ENCODE measurements around the gene TGM3. TPM values are rescaled to one million over a fixed set of nuclear protein-coding genes. Genes with fewer than 3 reads are reported as not detected.

The TGM3 gene
- total RNA-seq, 1 donor from 2014 or later = not detected

GRCh38 chr20:2386516-2387179, 90.8 kb downstream of the TGM3 start:
- no peak overlapping the region for H3K27ac Mint-ChIP-seq (ENCODE audit: unreplicated experiment)
- H3K36me3 Mint-ChIP-seq (ENCODE audit: low read depth, unreplicated experiment) = no peaks in the 10 kb centered on the region
- no peak for DNase-seq (ENCODE audit: low spot score)
- no peak overlapping the region for H3K4me3 Mint-ChIP-seq (ENCODE audit: unreplicated experiment)
- TF ChIP-seq, protein P1, sequence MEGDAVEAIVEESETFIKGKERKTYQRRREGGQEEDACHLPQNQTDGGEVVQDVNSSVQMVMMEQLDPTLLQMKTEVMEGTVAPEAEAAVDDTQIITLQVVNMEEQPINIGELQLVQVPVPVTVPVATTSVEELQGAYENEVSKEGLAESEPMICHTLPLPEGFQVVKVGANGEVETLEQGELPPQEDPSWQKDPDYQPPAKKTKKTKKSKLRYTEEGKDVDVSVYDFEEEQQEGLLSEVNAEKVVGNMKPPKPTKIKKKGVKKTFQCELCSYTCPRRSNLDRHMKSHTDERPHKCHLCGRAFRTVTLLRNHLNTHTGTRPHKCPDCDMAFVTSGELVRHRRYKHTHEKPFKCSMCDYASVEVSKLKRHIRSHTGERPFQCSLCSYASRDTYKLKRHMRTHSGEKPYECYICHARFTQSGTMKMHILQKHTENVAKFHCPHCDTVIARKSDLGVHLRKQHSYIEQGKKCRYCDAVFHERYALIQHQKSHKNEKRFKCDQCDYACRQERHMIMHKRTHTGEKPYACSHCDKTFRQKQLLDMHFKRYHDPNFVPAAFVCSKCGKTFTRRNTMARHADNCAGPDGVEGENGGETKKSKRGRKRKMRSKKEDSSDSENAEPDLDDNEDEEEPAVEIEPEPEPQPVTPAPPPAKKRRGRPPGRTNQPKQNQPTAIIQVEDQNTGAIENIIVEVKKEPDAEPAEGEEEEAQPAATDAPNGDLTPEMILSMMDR (IDR thresholded peaks at IDR 0.05; ENCODE audit: unreplicated experiment) = no peak
- H3K4me1 Mint-ChIP-seq (ENCODE audit: unreplicated experiment) = no peaks in the 10 kb centered on the region
- no peaks in the 10 kb centered on the region for H3K9me3 Mint-ChIP-seq (ENCODE audit: unreplicated experiment)
- H3K27me3 Mint-ChIP-seq (ENCODE audit: unreplicated experiment) = peaks cover 5% of the 10 kb centered on the region

DNA sequence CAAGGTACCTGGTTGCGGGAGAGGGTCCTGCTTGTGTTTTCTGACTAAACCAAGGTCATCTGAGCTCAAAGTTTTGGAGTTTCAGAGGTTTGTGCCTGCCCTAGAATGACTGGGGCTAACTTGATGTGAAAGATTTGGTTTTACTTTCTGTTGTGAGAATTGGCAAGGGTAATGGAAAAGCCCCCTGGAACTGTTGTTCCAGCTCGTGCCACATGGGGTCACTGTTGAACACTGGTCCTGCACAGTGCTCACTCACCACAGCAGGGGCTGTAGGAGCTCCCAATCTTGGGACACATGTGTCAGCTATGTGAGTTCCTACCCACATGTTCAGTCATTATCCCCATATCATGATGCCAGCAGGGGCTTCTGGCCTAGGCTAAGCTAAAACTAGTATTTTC, 91.4 kb downstream of the TGM3 start:
- H3K4me3 Mint-ChIP-seq (ENCODE audit: unreplicated experiment) = no peak overlapping the region
- no peaks in the 10 kb centered on the region for H3K4me1 Mint-ChIP-seq (ENCODE audit: unreplicated experiment)
- peak; percentile 71 for DNase-seq (ENCODE audit: low spot score)
- TF ChIP-seq, protein P1 (IDR thresholded peaks at IDR 0.05; ENCODE audit: unreplicated experiment) = peak; percentile 74
- no peaks in the 10 kb centered on the region for H3K9me3 Mint-ChIP-seq (ENCODE audit: unreplicated experiment)
- no peak overlapping the region for H3K27ac Mint-ChIP-seq (ENCODE audit: unreplicated experiment)
- H3K36me3 Mint-ChIP-seq (ENCODE audit: low read depth, unreplicated experiment) = no peaks in the 10 kb centered on the region
- peaks cover 5% of the 10 kb centered on the region for H3K27me3 Mint-ChIP-seq (ENCODE audit: unreplicated experiment)

DNA sequence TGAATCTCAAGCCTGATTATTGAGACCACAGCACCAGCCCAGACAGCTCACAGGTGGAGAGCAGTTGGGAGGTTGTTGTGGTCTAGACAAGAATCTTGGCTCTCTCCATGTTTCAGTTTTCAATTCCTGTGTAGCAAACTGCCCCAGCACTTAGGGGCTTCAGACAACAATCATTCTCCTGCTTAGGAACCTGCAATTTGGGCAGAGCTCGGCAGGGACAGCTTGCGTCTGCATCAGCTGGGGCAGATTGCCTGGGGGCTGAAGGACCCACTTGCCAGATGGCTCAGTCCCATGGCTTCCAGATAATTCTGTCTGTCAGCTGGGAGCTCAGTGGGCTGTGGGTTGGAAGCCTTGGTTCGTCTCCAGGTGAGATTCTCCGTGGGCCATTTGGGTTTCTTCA, 91.8 kb downstream of the TGM3 start:
- no peaks in the 10 kb centered on the region for H3K4me1 Mint-ChIP-seq (ENCODE audit: unreplicated experiment)
- H3K9me3 Mint-ChIP-seq (ENCODE audit: unreplicated experiment) = no peaks in the 10 kb centered on the region
- no peak overlapping the region for H3K4me3 Mint-ChIP-seq (ENCODE audit: unreplicated experiment)
- DNase-seq (ENCODE audit: low spot score) = no peak
- no peaks in the 10 kb centered on the region for H3K36me3 Mint-ChIP-seq (ENCODE audit: low read depth, unreplicated experiment)
- TF ChIP-seq, protein P1 (IDR thresholded peaks at IDR 0.05; ENCODE audit: unreplicated experiment) = peak; percentile 5
- H3K27me3 Mint-ChIP-seq (ENCODE audit: unreplicated experiment) = peaks cover 5% of the 10 kb centered on the region
- H3K27ac Mint-ChIP-seq (ENCODE audit: unreplicated experiment) = no peak overlapping the region

Other genes starting within 250 kb of the TGM3 start
- gene STK35, start 194.2 kb upstream of the TGM3 start, total RNA-seq (ENCODE audit: unreplicated experiment) = 31.3 TPM
- not detected for gene TGM6, start 84.9 kb downstream of the TGM3 start, total RNA-seq (ENCODE audit: unreplicated experiment)
- gene SNRPB, start 174.8 kb downstream of the TGM3 start, total RNA-seq (ENCODE audit: unreplicated experiment) = 195 TPM
- 13.0 TPM for gene ZNF343, start 212.9 kb downstream of the TGM3 start, total RNA-seq (ENCODE audit: unreplicated experiment)
- not detected for gene TMC2, start 240.6 kb downstream of the TGM3 start, total RNA-seq (ENCODE audit: unreplicated experiment)